Upper lobe of left lung (tissue), 6 donors: Measurements from ENCODE around the gene SAXO1. TPM values are rescaled to one million over a fixed set of nuclear protein-coding genes. Genes with fewer than 3 reads are reported as not detected.
A peak's percentile ranks its signal among the peaks of the same experiment; 100 is the strongest.

ENCODE experiments used
- ATAC-seq, 2 donors: fragments of 200-7000 bp; cut with Tn5 transposase; one replicate each; pipeline ENCODE4 v1.9.1; 2022; ENCODE audit warnings: mild to moderate bottlenecking in 2 of 2, moderate library complexity in 2 of 2; ENCODE audit not compliant: low FRiP score in 2 of 2
- DNase-seq, 2 donors: peaks; one replicate each; pipeline ENCODE4 v3.0.0-alpha.2; 2019 to 2020
- H3K27ac ChIP-seq, 4 donors: fragments of 200-600 bp; sonication (generic); one replicate each; pipeline ENCODE4 v1.5.1; 2016 to 2019
- H3K27me3 ChIP-seq, 4 donors: fragments of 200-600 bp; sonication (generic); one replicate each; pipeline ENCODE4 v1.5.1; 2017 to 2019
- H3K36me3 ChIP-seq, 4 donors: fragments of 200-600 bp; sonication (generic); one replicate each; pipeline ENCODE4 v1.5.1; 2016 to 2019
- H3K4me1 ChIP-seq, 4 donors: fragments of 200-600 bp; sonication (generic); one replicate each; pipeline ENCODE4 v1.5.1; 2018 to 2019
- H3K4me3 ChIP-seq, 4 donors: fragments of 200-600 bp; sonication (generic); one replicate each; pipeline ENCODE4 v1.5.1; 2017 to 2019; ENCODE audit warnings: mild to moderate bottlenecking in 2 of 4, moderate library complexity in 1 of 4
- H3K9me3 ChIP-seq, 4 donors: fragments of 200-600 bp; sonication (generic); one replicate each; pipeline ENCODE4 v1.5.1; 2018 to 2019
- CTCF ChIP-seq, 6 experiments: fragments of 450-650 bp in 4 of 6; fragments of 200-600 bp in 2 of 6; sonication (generic) in 2 of 6; IDR thresholded peaks; one replicate each; pipeline ENCODE4 v1.5.1; 2016 to 2019; ENCODE audit warnings: antibody characterized with exemption in 6 of 6
- EP300 ChIP-seq, 4 donors: sonication (generic); formaldehyde crosslinking; IDR thresholded peaks; one replicate each; pipeline ENCODE4 v1.5.1; 2017; ENCODE audit warnings: antibody characterized with exemption in 4 of 4, control low read depth in 2 of 4
- POLR2A ChIP-seq, 4 donors: fragments of 450-650 bp; IDR thresholded peaks; one replicate each; pipeline ENCODE4 v1.5.1; 2016 to 2017; ENCODE audit warnings: antibody characterized with exemption in 4 of 4, mild to moderate bottlenecking in 2 of 4
- POLR2AphosphoS5 ChIP-seq, 2 donors: sonication (generic); formaldehyde crosslinking; IDR thresholded peaks; one replicate each; pipeline ENCODE4 v1.5.1; 2017; ENCODE audit warnings: antibody characterized with exemption in 2 of 2
- WGBS, 2 donors: methylation state at CpG; one replicate each; pipeline ENCODE4 v1.1.5; 2017 to 2018; 5-methylcytosine and 5-hydroxymethylcytosine counted together
- total RNA-seq, 6 donors: library from RNA; depleted of rRNA in 4 of 6; stranded (reverse); fragments of >200 nt in 4 of 6; gene quantifications; one replicate each; pipeline versions ENCODE4 v1.1.0 to v1.2.1, GENCODE V29; 2016 to 2021
- donor health status: DM: no; HTN: no; CAD: no; lungs with moderate emphysema.
- donor health status: DM: no; HTN: yes; CAD: no; lungs with severe emphysema.

Gene SAXO1
- total RNA-seq, 6 donors from 2014 or later: under 0.01 to 0.22 (median 0.05) TPM; not detected in 2

GRCh38 chr9:18978188-18978587, 54.8 kb downstream of the SAXO1 start:
- TF ChIP-seq POLR2A (IDR thresholded peaks at IDR 0.05) (no peak), CTCF (IDR thresholded peaks at IDR 0.05) (no peak), EP300 (IDR thresholded peaks at IDR 0.05) (no peak), POLR2AphosphoS5 (IDR thresholded peaks at IDR 0.05) (no peak)
- H3K4me1 ChIP-seq: peaks cover 0 to 4% (median 0%) of the 10 kb centered on the region in 4 donors
- ATAC-seq (no peak), DNase-seq (no peak)
- WGBS, 2 donors: 95 to 98% methylated on average over 2 of the region's 2 CpGs
- H3K27me3 ChIP-seq: no peaks in the 10 kb centered on the region
- H3K4me3 ChIP-seq: no peak overlapping the region
- no peaks in the 10 kb centered on the region for H3K9me3 ChIP-seq
- no peak overlapping the region for H3K27ac ChIP-seq
- H3K36me3 ChIP-seq: no peaks in the 10 kb centered on the region

DNA sequence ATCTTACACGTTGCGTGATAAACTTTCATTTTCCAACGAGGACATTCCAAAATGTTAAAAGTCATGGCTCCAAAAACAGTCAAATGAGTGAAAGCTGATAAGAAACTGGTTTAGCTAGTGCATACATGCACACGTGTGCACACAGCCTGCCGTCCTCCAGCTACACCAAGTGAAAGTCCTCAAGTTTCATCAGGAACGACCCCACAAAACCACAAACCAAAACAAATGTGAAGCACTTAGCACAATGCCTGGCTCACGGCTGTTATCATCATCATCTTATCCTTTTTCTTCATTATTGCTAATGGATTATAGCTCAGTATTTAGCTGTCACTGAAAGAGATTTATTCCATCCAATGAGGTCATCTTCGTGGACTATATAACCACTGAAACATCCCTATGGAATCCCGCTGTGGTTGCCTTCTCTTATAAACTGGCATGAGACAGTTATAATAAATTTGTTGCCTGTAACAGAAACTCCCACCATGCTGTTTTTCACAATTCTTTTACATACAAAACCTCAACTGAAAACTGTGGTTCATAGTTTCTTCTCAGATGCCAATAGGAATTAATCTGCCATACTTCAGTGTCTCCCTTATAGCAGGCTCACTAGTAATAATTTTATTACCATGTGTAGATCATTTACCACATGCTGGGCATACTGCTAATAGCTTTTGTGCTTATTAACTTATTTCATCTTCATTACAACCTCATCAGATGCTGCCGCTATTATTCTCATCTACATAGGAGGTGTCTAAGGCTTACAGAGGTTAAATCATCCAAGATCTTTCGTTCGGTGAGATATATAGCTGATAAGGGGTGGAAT, 56.1 kb downstream of the SAXO1 start:
- Histone ChIP-seq H3K36me3 (no peaks in the 10 kb centered on the region), H3K4me1 (peaks cover 0 to 4% (median 0%) of the 10 kb centered on the region in 4 donors), H3K9me3 (no peaks in the 10 kb centered on the region), H3K27me3 (no peaks in the 10 kb centered on the region), H3K27ac (no peak overlapping the region), H3K4me3 (peak overlapping the region in 2 of 4 donors; percentile 4 to 21)
- TF ChIP-seq POLR2AphosphoS5 (IDR thresholded peaks at IDR 0.05): no peak
- no peak for TF ChIP-seq EP300 (IDR thresholded peaks at IDR 0.05)
- TF ChIP-seq POLR2A (IDR thresholded peaks at IDR 0.05): no peak
- no peak for TF ChIP-seq CTCF (IDR thresholded peaks at IDR 0.05)
- 48 to 55% methylated on average over 12 of the region's 12 CpGs for WGBS, 2 donors
- DNase-seq (no peak), ATAC-seq (no peak)

- Histone ChIP-seq H3K4me1 (peaks cover 0 to 4% (median 0%) of the 10 kb centered on the region in 4 donors), H3K36me3 (no peaks in the 10 kb centered on the region), H3K27ac (no peak overlapping the region), H3K4me3 (peak overlapping the region in 2 of 4 donors; percentile 4 to 21), H3K27me3 (no peaks in the 10 kb centered on the region), H3K9me3 (no peaks in the 10 kb centered on the region)
- ATAC-seq: no peak
- WGBS, 2 donors: 32 to 47% methylated on average over 4 of the region's 4 CpGs
- TF ChIP-seq POLR2AphosphoS5 (IDR thresholded peaks at IDR 0.05) (no peak), CTCF (IDR thresholded peaks at IDR 0.05) (no peak), POLR2A (IDR thresholded peaks at IDR 0.05) (no peak), EP300 (IDR thresholded peaks at IDR 0.05) (no peak)
- DNase-seq: no peak
Observed at GRCh38 chr9:18976221-18976708, 56.7 kb downstream of the SAXO1 start.

DNA sequence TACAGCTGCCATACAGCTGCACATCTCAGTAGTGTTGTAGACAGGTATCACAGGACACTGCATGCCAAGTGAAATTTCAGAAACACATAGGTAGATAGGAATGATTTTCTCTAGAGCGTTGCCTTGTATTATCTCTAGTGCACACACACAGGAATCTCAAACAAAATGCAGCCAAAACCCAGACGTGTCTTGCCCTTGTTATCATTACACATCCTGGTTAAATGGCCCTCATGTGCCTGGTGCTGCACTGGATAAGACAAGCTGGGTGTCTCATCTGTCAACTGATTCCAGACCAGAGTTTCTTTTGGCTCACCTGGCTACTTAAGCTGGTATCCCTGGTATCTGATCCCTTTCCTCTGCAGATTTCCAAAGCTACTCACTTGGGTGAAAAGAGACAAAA, 59.7 kb downstream of the SAXO1 start:
- no peaks in the 10 kb centered on the region for H3K9me3 ChIP-seq
- TF ChIP-seq CTCF (IDR thresholded peaks at IDR 0.05): no peak
- TF ChIP-seq EP300 (IDR thresholded peaks at IDR 0.05): no peak
- TF ChIP-seq POLR2A (IDR thresholded peaks at IDR 0.05): no peak
- TF ChIP-seq POLR2AphosphoS5 (IDR thresholded peaks at IDR 0.05): no peak
- H3K36me3 ChIP-seq: no peaks in the 10 kb centered on the region
- DNase-seq: no peak
- no peaks in the 10 kb centered on the region for H3K27me3 ChIP-seq
- H3K4me1 ChIP-seq: no peaks in the 10 kb centered on the region
- WGBS, 2 donors: 82 to 91% methylated on average over 2 of the region's 2 CpGs
- ATAC-seq: no peak
- H3K27ac ChIP-seq: no peak overlapping the region
- no peak overlapping the region for H3K4me3 ChIP-seq
